Right lung (tissue), 5 donors: ENCODE measurements around the gene PLPP7. TPM values are rescaled to one million over a fixed set of nuclear protein-coding genes. Genes with fewer than 3 reads are reported as not detected.

Experiments used
- DNase-seq, 2 donors: peaks; one replicate each; pipeline ENCODE4 v3.0.0-alpha.2; 2013
- polyA plus RNA-seq, 5 donors: library from polyadenylated mRNA; unstranded; fragments of 120-200 nt; gene quantifications; one replicate each; pipeline versions ENCODE4 v1.2.1 to v1.2.3, GENCODE V29; 2013; ENCODE audit warnings: inconsistent platforms in 1 of 5, low replicate concordance in 1 of 5; ENCODE audit not compliant: insufficient read length in 5 of 5, insufficient read depth in 1 of 5

The PLPP7 gene
- polyA plus RNA-seq, 5 donors: 0.76 to 3.5 (median 0.91) TPM

DNA sequence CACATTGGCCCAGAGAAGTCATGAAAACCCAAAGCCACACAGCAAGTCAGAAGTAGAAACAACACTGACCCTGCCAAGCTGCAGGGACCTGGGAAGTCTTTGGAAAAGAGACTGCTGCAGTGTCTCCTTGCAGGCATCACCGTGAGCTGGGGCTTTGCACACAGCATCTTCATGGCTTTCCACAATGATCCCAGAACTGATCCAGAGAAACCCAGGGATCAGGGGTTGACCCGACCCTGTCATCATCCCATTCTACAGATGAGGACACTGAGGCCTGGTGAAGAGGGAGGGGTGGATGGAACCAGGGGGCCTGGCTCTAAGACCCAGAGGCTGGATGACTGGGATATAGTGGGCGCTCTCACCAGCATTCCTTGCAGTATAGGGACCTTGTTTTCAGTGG lies 8.9 kb upstream of the PLPP7 start:
- no peak for DNase-seq

DNA sequence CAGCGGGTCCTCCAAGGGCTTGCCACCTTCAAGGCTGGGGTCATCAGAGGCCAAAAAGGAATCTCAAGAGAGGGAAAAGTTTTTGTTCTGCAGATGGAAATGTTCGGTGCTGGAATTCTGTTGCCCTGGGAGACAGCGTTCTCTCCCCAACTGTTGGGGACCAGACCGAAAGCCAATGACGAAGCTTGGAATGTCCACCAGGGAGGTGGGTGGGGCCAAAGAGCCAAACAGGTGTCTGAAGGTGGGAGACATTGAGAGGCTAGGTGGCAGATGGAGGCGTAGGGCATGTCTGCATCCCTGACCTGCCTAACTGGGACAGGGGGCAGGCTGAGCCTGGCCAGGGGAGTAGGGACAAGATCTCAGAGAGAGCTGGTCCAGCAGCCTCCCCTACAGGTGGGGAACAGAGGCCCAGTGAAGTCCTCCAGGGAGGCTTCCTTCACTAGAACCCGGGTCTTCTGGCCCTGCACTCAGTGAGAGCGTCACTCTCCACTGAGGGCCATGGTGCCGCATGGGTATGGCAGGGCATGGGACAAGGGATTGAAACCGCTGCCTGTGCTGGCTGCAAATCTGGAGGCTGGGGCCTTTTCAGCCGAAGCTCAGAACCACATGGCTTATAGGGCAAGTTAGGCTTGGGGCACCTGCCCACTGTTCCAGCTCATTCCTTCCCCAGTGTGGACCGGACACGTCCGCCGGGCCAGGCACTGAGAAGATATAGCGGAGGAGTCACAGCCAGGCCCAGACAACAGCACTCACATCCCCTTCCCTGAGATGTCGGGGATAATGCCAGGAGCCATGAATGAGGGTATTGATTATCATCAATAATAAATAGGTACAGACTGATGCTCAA lies 8.2 kb upstream of the PLPP7 start:
- DNase-seq: no peak

DNA sequence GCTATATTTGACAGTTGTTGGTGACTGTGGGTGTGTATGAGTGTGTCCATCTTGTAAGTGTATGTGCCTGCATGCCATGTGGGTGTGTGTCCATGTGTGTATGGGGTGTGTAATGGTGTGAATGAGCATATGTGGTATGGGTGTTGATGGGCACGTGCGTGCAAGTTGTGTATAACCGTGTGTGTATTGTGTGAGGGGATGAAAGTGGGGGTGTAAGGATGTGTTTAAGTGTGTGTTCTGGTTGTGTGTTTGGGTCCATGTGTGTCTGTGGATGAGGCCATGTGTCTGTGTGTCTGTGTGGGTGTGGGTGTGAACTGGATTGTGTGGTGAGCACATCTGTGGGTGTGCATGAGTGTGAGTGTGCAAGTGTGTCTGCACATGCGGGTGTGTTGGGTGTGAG lies 7.3 kb upstream of the PLPP7 start:
- DNase-seq: no peak

DNA sequence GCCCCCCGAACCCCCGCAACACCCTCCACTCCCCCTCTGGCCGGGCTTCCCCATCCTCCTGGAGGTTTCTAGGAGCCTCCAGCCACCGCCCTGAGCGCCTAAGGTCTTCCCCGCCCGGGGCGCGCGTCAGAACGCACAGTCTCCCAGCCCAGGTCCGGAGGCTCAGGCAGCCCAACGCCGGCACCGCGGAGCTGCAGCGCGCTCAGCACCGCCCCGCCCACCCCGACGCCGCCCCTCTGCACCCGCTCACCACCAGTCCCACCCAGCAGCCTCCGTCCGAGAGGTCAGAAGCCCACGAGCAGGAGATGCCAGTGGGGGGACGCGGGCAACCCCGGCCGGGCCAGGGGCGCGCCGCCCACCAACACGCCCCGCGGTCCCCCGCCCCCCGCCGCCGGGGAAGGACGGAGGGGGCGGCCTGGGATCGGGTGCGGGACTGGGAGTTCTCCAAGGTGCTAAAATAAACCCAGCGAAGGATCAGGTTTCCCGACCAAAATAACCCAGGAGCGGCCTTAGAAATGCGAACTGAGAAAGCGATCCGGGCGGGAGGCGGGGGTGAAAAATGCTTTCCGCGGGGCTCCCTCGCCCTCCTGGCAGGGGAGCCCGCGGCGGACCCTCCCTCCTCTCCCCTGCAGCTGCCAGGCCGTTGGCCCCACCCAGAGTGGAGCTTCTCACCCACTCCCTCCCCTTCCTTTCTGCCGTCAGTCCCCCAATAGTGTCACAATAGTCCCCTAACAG lies 6.7 kb upstream of the PLPP7 start:
- DNase-seq: no peak

DNA sequence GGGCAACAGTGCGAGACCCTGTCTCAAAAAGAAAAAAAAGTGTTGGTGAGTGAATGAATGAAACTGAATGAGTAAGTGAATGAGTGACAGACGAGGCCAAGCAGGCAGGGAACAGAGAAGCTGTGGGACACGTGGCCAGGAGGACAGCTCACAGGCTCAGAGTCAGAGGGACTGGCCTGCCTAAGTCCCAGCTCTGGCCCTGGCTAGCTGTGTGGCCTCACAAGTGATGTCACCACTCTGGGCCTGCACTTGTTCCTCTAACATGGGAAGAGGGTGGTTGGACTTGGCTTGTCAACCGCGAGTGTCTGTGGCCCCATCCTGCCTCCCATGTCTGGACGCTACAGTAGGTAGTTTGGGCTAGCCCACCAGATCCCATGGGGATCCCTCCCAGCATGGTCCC lies 4.7 kb upstream of the PLPP7 start:
- no peak for DNase-seq

DNA sequence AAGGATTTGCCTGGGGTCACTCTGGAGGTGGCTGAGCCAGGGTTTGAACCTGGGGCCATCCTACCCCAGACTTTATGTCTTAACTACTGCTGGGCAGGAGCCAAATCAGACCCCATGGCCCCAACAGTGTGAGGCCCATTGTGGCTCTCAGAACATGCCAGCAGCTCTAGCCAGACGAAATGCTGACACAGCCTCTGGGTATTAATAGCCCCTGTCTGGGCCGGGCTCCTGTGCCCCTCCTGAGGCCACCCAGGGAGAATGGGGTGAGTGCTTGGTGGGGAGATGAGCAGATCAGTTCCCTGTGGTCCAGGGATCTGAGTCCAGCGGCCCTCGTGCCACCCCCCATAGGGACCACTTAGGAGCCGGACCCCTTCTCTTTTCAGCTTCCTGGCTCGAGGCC lies 2.2 kb upstream of the PLPP7 start:
- DNase-seq: no peak

DNA sequence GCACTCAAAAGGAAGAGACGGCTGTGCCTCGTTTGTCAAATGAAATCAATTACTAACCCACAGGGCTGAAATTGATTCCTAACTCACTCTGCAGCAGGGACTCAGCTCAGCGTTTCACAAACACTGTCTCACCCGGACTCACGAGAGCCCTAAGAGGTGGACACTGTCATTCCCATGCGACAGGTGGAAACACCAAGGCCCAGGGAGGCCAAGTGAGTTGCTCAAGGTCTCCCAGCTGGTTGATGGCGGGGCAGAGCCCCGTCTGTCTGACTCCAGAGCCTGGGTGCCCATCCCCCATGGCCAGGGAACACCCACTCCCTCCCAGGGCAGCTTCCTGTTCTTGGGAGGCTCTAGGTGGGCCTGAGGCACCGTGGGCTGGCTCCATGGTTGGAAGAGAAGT lies 1.3 kb upstream of the PLPP7 start:
- DNase-seq: no peak

DNA sequence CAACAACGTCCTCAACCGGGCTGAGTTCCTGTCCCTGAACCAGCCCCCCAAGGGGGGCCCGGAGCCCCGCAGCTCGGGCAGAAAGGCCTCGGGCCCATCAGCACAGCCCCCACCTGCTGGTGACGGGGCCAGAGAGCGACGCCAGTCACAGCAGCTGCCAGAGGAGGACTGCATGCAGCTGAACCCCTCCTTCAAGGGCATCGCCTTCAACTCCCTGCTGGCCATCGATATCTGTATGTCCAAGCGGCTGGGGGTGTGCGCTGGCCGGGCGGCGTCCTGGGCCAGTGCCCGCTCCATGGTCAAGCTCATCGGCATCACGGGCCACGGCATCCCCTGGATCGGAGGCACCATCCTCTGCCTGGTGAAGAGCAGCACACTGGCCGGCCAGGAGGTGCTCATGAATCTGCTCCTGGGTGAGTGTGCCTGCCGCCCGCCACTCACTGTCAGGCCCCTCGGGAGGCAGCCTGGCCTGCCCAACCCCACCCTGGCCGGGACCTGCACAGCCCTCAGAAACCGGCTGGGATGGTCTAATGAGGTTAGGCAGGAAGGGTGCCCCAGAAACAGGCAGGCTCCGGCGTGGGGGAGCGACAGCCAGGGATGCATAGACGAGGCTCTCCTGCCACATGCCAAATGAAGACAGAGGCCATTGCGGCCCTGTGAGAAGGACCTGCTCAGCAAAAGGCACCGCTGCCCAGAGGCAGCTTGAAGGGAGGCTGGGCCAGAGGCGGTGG lies 678 bp downstream of the PLPP7 start:
- no peak for DNase-seq

DNA sequence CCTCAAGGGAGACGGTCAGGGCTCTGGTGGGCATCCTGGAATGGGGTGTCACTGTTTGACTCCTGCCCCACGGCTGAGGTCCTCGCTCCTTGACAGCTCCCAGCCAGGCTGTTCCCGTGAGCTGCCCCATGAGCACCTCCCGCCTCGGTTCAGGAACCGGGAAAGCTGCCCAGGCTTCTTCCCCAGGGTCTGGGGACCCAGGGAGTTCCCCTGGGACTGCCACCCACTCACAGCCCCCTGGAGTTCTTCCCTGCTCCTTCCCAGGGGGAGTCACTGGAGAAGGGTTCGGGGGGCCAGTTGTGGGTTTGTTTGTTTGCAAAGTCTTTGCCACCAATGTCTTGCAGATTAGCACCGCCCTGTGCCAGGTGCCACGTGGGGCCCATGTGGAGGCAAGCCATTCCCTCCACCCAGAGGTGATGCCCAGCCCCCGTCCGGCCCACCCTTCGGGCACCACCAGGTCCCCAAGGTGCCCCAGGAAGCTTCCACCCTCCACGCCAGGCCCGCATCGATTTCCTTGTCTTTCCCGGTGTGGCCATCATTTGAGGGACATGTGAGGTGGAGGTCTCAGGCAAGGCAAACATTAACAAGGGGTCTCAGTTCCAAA lies 1.3 kb downstream of the PLPP7 start:
- no peak for DNase-seq

DNA sequence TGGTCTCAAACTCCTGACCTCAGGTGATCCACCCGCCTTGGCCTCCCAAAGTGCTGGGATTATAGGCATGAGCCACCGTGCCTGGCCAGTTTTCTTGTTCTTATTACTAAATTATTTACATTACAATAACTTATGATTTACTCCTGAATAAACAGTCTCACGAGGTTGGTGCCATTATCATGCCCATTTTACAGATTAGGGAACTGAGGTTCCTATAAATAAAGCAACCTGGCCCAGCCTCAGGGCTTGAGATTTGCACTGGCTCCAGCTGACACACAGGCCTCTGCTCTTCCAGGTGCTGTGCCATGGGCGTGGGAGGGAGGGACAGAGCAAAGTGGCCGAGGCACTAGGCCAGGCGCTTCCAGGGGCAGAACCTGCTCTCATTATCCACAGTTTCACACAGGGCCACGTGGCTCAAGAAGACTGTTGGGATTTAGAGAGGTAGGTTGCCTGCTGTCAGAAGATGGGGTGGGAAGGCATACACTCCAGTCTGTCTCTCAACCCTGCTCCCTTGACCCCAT lies 2.3 kb downstream of the PLPP7 start:
- DNase-seq: no peak

DNA sequence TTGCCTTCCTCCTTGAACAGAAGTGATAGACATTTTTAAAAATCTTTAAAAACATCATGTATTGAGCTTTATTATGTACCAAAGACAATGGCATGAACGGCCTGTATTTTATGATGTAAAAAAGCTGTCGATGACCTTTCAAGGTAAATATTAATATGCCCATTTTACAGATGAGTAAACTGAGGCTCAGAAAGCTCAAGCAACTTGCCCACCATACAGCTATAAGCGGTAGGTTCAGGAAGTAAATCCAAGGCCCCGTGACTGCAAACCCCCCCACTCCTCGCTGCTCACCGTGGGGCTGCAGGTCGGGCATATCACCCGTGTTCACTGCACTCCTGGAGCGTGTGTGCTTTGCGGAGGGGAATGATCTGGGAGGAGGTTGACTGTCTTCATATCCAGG lies 3.4 kb downstream of the PLPP7 start:
- no peak for DNase-seq

DNA sequence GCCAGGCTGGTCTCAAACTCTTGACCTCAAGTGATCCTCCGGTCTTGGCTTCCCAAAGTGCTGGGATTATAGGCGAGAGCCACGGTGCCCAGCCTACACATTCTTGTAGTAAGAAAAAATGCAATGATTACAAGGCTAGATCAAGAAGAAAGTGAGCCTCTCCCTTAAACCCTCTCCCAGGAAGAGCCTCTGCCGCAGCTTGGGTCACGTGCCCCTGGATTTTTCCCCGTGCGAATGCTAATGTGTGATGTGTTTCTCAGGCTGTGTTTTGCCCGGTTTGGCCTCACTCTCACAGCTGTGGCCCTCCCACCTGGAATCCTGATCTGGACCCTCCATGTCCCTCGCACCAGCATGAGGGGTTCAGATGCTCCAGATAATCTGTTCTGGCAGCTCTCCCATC lies 6.9 kb downstream of the PLPP7 start:
- DNase-seq: no peak

DNA sequence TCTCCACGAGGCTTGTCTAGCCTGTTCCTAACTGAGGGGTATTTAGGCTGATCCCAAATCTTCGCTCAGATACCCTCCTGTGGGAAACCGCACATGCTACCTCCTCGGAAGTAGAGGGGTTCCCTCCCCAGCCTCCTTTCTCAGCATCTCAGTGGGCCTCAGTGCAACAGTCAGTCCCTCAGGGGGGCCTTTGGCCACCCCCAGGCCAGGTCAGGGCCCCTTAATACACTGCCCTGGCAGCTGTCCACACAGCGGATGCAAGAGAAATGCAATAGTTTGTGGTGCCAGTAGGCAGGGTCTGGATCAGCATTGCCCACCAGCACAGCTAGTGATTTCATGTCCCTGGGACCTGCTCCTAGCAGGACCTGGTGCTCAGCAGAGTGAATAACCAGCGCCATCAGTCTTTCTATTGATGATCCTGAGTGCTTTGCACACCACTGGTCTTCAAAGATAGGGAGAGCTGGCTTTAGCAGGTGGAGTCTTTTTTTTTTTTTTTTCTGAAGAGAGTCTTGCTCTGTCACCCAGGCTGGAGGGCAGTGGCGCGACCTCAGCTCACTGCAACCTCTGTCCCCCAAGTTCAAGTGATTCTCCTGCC lies 7.5 kb downstream of the PLPP7 start:
- DNase-seq: no peak

DNA sequence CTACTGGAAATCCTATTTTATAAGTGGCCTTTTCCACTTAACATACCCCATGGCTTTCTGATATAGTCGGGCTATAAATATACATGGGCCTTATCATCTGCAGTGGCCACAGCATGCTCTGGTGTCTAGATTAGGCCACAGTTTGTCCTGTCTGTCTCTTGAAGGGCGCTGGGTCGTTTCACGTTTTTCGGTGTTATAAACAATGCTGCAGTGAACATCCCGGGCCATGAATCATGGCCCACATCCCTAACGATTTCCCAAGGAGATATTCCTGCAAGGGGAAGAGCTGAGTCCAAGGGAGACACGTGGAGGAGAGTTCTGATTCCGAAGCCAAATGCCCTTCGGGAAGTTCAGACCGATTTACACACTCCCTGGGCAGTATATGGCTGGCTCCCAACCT lies 8.4 kb downstream of the PLPP7 start:
- DNase-seq: no peak

DNA sequence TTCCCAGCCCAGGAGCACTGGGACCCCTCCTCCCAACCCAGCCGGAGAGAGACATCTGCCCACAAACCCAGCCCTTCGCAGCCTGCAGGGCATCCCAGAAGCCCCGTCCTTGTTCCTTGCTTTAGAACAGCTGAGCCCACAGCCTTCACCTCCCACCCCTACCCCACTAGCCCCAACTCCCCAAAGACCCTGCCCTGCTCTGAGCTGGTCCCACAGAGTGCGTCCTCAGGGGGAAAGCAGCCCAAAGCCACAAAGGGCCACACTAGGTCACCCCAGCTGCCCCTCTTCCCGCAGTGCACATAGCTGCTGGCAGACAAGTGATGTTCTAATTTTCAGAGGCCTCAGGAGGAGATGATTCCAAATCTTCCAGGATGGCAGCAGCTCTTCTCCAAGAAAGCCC lies 8.8 kb downstream of the PLPP7 start:
- no peak for DNase-seq

DNA sequence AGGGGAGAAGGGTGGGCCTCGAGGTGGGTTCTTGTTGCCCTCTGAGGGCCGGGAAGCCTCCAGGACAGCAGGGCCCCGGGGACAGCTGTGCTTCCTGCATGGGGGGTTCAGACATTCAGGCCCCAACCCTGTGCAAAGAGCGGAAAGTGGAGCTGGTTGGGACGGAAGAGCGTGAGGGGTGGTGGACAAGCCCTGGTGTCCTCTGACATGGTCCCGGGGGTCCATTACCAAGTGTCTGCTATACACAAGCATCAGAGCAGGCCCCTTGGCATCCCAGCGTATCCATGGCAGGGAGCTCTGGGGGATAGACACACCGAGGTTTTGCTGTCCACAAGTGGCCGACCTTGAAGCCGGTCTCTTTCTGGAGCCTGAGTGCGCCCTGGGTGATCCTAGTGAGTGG lies 9.3 kb downstream of the PLPP7 start:
- DNase-seq: no peak

DNA sequence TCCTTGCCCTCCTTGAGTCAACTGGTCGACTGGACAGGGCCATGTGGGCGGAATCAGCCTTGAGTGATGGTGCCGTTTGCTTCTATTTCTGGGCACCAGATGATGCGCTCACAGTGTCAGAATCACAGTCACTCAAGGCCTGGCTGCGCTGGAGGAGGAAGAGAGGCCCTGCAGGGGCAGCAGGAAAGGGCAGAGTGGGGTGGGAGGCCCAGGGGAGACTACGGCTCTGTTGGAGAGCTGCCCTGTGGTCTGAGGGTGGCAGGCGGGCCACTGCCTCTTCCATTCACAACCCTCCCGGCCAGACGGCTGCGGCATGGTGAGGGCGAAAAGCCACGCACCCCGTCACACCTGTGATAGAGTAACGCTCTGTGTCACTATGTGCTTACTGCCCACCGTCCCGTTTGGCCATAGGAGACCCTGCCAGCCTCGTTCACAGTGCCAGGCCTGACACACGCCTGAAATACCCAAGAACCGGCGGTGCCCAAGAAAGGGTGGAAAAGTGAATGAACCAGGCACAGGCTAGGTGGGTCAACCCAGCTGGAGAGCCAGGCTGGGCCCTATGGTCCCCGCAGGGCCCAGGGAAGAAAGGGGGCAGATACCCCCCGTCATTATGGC lies 9.9 kb downstream of the PLPP7 start:
- no peak for DNase-seq

DNA sequence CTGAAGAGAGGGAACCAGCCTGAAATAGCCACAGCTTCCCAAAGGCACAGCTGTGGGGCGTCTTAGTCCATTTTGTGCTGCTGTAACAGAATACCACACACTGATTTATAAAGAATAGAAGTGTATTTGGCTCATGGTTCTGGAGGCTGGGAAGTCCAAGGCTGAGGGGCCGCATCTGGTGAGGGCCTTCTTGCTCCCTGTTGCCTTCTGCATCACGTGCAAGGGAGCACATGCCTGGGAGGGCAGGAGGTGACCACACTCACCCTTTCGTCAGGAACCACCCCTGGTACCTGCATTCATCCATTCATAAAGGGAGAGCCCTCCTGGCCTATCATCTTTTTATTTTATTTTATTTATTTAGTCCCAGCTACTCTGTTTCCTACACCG lies 10.4 kb downstream of the PLPP7 start:
- DNase-seq: no peak

DNA sequence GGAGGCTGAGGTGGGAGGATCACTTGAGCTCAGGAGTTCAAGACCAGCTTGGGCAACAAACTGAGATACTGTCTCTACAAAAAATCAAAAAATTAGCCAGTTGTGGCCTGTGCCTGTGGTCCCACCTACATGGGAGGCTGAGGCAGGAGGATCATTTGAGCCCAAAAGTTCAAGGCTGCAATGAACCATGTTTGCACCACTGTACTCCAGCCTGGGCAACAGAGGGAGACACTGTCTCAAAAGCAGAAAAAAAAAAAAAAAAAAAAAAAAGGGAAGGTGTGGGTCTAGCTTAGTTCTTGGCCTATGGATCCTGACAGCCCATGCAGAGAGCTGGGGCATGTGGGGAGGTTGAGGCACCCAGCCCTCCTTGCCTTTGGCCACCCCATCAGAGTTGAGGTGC lies 10.9 kb downstream of the PLPP7 start:
- no peak for DNase-seq

DNA sequence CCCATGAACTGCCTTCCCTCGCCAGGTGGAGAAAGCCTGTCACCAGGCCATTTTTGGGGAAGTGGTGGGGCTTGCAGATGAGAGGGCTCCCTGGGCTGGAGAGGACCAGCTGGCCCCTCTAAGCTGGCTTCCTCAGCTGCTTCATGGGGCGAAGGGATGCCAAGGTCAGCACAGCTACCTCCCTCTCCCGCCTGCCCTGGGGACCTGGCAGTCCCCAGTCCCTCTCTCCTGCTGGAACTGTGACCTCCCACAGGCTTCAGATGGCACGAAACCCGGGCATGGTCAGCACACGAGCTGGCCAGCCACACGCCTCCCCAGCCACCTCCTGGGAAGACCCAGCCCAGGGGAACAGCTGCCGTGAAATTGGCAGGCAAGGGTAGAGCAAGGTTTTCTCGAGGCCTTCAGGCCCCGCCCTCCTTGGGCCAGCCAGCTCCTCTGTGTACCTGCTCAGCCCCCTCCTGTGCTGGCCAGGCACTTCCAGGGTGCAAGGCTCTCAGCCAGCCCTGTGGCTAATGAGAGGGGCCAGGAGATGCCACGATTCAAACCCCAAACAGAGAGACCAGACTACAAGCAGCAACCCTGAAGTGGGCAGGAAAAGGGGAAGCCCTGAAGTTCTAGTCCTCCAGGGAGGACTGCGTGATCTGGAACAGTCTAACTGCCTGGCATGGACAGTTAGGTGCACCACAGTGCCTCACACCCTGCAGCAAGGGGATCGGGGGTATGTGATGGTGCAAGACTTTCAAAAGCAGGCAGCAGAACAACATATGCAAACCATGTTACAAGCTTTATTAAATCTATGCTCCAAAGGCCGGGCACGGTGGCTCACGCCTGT lies 12.9 kb downstream of the PLPP7 start:
- no peak for DNase-seq
